CD1c-positive myeloid dendritic cell (primary cell): ENCODE results near the gene REXO1.

Experiments
- DNase-seq: peaks from one replicate; pipeline ENCODE4 v3.0.0-alpha.2; 2016; ENCODE audit errors: extremely low spot score

The REXO1 gene

DNA sequence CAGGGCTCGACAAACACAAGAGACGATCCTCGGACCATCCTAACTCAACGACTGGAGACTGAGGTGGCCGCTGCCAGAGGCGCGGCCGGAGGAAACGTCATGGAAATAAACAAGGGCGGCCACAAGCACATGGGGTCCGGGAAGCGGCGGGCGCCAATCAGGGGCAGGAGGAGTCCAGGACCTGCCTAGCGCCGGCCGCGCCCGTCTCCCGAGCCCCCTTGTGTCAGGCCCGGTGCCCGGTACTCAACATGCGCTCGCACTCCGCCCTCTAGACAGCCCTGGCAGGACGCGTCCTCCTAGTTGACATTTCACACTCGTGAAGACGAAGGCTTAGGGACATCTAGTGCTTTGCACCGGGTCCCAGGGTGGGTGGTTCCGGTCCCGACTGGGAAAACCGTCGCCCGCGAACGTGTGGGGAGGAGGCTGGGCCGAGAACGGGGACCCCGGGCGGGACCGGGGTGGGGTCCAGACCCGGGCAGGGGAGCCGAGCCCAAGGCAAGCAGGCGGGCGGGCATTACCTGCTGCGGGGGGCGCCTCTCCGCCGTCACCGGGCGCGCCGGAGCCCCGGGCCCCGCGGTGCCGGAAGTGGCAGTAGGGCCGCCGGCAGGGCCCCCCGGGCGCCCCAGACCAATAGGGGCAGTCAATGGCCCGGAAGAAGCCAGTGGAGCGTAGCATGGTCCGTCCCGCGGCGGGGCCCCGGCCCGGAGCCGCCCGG, 442 bp downstream of the REXO1 start:
- DNase-seq, result peak; percentile 52

DNA sequence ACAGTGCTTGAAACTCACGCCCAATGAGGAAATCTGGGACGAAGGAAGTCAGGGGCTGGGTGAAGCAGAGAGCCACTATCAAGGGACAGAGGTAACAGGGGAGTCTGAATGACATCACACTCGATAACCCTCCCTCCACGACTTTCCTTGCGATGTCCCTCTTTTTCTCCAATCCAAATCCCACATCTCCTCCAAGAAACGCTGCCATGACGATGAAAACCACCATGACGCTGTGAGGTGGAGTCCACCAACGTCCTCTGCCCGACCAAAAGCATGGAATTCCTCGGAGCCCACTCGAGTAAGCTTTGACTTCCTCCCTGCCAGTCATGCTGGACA, 967 bp downstream of the REXO1 start:
- no peak for DNase-seq

DNA sequence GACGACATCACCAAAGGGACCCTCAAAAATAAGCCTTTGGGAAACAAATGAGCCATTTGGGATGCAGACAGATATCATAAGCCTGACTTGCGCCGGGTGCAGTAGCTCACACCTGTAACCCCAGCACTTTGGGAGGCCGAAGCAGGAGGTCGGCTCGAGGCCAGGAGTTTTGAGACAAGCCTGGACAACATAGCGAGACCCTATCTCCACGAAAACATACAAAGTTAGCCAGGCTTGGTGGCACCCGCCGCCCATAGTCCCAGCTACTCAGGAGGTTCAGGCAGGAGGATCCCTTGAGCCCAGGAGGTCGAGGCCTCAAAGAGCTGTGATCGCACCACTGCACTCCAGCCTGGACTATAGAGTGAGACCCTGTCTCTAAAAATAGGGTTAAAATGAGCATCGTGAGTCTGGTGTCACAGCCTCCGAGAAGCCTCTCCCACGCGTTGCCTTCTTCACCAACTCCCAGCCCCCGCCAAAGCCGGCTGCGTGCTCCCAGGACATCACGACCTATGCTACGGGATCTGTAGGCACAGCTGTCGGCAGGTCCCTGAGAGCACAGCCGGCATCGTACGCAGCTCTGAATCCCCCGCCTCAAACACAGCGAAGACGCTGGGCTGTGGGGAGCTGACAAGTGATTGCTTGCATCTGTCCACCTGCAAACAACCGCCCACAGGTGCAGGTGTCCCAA, 1.6 kb downstream of the REXO1 start:
- no peak for DNase-seq

DNA sequence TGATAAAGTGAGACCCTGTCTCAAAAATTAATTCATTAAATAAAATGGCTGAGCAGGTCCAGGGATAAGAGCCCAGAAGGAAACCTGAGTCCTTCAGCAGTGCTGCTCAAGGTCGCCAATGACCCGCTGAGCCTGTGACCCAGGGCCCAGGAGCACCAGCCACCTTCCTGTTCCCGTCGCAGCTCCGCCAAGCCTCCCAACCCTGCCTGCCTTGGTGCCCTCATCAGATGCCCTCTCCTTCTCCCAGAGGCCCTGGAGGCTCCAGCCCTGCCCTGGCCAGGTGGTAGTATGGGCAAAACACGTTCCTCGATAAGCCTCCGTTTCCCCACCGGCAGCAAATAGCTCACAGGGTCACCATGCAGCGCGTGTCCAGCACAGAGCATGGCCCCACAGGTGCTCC, 2.6 kb downstream of the REXO1 start:
- no peak for DNase-seq

DNA sequence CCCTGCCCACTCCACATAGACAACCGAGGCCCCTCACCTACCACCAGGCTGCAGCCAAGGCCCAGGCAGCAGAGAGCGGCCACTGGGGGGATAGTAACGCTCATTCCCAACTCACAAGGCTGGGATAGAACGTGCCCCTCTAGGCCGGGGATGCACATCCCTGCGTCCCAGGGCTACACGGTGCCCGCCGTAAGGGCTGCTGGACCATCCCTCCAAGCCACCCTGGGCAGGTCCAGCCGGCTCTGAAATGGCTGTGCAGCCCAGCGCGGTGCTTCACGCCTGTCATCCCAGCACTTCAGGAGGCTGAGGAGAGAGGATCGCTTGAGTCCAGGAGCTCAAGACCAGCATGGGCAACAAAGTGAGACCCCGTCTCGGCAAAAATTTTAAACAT, 3.2 kb downstream of the REXO1 start:
- no peak for DNase-seq

DNA sequence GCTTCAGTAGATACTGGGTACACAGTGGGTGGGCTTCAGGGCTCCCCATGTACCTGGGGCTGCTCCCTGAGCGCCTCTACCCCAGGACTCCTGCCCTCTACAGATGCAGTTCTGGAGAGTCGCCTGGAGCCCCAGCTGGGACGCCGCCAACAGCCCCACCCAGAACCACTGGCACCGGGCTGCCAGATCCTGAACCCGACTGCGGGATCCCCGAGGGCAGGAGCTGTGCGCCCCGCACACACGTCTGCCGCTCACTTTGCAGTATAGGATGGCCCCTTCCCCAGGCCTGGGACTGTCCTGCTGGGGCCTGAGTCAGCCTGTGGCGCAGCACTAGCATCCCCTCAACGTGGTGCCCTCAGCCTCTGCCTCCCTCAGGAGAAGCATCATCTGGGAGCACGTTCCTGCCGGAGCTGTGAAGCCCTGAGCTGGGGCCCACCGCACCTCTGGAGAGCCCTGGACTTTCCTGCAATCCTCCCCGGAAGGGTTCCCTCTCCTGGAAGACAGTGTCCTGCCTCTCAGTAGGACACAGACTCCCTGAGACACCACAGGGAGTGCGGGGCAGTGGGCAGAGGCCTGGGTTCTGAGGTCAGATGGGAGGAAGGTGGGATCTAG, 3.7 kb downstream of the REXO1 start:
- DNase-seq, result no peak

DNA sequence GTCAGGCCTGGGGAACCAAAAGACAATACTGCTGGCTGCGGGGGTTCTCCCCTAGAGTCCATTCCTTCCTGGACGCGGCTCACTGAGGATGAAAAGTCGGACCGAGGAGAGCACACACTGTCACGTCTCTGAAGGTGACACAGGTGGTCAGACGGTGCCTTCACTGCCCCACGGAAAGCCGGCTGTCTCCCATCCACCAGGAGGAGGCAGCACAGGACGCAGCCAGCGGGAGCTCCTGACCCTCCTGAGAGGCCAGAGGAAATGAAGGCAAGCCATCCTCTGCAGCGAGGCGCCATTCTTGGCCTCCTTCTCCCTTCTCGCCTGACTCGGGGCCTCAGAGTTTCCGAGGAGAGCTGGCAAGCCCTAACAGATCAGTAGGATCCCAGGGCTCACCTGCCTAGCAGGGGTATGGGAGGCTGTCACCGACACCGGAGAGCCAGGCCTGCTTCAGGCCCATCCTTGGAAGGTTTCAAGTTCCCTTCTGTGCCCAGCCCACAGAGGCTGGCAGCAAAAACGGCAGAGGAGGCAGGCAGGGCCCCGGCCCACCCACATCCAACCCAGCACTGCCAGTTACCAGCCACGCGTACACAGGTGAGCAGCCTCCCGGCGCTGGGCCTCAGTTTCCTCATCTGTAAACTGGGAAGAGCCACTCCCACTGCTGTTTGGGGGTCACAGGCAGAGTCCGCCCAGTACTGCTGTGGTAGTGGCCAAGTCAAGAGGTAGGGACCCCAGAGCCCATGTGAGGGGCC, 4.5 kb downstream of the REXO1 start:
- no peak for DNase-seq

DNA sequence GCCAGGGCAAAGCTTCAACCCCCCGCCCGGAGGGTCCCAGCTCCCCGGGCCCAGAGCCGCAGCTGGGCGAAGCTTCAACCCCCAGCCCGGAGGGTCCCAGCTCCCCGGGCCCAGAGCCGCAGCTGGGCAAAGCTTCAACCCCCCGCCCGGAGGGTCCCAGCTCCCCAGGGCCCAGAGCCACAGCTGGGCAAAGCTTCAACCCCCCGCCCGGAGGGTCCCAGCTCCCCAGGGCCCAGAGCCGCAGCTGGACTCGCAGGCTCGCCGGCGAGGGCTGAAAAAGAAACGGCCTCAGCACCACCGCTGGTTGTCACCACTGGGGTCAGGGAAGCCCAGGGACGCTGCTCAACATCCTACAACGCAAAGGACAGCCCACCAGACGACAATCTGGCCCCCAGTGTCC, 5.2 kb downstream of the REXO1 start:
- DNase-seq, result no peak

DNA sequence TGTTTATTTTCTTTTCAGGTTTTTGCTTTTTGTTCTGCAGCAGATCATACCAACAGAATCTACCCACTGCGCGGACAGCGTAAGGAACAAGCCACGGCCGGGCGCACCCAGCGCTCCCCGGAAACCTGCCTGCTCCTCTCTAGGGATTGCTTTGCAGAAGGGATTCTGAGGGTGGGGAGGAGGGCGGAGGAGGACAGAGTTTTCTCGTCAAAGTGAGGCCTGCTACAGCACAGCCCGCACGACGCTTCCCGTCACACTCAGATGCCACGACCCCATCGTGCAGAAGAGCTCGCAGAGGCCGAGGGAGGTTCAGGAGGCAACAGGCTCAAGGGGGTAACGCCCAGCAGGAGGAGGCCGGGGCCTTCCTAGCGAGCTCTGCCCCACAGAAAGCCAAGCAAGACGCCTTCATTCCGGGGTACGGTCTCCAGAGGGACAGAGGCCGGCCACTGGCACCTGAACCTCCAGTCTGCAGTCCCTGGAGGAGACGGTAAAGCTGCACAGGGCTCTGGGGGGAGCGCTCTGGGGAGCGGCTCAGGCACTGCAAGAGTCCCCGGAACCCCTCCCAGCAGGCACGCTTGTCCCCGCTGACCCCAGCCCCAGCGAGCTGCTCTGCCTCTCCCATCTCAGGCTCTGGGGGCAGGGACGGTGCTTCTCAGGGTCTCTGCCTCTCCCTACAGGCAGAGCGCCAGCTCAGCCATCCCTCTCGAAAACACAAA, 6.9 kb downstream of the REXO1 start:
- DNase-seq, result no peak

DNA sequence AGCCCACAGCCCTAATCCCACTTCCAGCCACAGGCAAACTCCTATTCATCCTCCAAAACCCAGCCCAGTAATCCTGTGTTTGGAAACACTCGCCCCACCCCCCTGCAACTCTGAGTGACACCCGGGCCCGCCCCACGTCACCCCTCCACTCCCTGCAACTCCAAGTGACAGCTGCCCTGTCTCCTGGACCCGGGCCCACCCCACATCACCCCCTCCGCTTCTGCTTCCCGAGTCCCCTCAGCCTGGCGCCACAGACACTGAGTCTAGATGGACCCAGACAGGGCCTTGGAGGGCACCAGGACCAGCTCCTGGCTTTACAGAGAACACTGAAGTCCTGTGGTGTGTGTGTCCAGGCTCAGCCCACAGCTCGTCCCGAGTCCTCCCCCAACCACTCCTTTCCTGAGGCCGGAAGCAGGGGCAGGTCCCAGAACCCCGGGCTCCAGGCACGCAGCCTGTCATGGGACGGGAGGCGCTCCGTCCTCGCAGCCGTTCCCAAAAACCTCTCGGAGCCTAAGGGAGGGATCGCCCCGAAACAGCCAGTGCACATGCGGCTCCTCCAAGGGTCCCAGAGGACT, 7.7 kb downstream of the REXO1 start:
- DNase-seq, result no peak

DNA sequence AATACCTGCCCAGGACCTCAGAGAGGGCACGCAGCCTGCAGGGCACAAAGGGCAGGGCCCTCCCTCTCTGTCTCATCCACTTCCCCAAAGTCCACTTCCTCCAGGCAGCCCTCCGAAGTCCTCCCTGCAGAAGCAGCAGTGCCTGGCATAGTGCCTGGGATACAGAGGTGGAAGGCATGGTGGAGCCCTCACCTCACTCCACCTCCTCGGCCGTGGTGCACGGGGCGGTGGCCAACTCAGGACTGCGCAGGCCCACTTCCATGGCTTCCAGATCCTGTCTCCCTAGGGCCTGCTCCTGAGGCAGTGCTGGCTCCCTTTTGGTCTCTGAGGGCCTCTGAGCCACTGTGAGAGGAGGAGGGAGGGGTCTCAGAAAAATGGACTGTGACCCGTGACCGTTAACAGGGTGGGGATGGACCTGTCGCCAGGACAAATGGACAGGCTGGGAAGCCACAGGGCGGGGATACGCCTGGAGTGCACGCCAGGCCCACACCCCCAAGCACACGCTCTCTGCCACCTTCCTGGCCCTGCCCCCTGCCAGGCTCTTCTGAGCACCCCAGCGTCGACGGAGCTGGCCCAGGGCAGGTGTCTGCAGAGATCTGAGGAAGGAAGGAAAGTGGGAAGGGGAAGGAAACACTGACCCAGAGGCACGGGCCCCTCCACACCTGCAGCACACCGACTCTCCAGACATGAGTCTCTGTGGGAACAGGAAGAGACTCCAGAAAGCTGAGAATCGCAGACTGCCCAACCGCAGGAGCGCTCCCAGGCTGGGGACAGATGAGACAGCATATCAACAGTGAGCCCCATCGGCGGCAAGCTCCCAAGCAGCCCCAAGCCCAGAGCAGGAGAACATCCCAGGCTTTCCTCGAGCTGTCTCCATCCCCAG, 8.4 kb downstream of the REXO1 start:
- no peak for DNase-seq

DNA sequence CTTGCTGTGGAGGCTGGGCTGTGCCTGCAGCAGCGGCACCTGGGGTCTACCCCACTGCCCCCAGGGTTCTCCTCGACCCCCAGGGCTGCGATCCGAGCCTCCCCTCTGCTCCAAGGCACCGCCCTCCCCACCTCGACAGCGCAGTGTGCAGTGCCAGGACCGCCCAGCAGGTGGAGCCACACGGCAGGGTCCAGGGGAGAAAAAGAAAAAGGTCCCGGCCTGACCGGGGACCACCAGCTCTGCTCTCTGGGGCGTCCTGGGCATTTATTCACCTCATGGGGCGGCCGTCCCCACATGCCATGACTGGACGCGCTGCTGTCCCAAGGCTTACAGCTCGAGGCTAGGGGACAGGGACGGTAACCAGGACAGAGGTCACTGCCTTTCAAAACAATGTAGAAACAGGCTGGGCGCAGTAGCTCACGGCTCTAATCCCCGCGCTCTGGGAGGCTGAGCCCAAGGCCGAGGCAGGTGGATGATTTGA, 10.6 kb downstream of the REXO1 start:
- peak; percentile 53 for DNase-seq

DNA sequence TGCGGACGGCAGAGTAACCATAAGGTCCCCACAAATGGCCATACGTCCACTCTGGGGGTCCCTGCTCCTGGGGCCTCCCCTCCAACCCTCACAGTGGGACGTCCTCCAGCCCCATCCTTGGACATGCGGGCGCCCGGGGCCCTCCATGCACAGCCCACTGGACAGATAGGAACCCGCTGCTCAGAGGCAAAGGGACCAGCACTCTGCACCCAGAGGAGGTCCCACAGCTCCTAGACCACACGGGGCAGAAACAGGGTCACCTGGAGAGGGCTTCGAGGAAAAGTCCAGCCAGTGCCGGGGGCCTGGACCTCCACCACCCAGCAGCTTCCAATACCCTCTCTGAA, 11.1 kb downstream of the REXO1 start:
- no peak for DNase-seq

DNA sequence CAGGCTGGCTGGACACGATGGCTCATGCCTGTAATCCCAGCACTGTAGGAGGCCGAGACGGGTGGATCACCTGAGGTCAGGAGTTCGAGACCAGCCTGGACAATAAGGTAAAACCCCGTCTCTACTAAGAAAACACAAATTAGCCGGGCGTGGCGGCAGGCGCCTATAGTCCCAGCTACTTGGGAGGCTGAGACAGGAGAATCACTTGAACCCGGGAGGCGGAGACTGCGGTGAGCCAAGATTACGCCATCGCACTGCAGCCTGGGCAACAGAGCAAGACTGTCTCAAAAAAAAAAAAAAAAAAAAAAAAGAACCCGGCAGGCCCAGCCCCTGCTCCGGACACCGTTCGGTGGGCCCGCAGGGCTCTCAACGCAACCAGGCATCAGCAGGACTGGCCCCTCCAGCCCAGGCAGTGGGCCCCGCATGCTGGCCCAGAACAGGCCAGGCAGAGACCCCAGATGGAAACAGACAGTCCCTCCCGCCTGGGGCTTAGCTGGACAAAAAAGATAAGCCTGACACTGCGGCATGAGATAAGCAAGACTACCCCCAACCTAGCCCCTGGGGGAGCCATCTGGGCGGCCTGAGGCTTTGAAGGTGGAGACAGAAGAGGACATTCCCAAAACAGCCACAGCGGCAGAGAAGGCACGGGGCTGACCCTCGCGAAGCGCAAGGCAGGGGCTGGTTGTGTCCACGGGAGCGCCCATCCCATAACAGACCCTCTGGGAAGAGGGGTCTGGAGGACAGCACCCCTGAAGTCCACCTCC, 11.6 kb downstream of the REXO1 start:
- DNase-seq, result no peak

DNA sequence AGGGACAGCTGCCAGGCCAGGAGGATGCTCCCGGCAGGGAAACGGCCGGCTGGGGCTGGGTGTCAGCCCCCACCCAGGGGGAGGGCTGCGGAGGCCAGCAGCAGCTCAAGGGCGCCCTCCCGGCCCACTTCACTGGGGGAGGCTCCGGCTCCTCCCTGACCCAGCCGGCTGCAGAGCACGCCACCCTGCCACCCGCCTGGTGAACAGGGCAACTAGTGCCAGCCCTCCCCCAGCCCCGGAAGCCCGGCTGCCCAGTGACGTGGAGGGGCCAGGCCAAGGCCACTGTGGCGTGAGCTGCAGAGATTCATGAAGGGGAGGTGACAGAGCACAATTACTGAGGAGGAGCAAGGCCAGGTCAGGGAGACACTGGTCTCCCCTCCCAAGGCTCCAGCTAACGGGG, 14.7 kb downstream of the REXO1 start:
- DNase-seq, result no peak

DNA sequence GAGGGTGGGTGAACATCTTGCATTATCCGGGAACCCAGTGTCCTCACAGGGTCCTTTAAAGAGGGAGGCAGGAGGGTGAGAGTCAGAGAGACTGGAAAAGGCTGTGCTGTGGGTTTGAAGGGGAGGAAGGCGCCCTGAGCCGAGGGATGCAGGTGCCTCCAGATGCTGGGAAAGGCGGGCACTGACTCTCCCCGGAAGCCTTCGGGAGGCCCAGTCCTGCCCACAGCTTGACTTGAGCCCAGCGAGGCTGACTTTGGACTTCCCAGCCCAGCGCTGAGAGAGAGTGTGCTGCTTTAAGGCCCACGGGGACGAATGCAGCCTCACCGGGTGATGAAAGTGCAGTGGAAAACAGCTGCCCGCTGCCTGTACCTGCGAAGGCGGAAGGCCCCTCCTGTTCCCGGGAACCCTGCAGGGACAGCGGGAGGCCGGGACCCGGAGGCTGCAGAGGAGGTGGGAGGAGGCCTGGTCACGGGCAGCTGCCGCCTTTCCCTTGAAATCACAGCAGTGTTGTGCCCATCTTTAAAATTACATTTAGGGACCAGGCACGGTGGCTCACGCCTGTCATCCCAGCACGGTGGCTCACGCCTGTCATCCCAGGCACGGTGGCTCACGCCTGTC, 16.1 kb downstream of the REXO1 start:
- no peak for DNase-seq

DNA sequence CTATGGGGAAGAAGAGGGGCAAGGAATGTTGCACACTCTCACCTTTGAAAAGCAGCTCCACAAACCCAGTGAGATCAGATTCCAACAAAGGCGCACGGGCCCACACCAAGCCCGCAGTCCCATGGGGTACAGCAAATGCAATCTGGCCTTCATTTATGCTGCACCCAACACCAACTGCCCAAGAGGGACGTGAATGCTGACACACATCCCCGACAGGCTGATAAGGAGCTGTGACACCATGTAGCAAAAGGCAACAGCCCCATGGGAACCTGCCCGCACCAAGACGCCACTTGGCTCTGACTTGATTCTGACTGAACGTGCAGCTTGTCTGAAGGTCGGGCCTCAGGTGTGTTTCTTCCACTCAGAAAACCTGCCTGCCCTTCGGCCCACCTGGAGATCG, 17.3 kb downstream of the REXO1 start:
- DNase-seq, result no peak

DNA sequence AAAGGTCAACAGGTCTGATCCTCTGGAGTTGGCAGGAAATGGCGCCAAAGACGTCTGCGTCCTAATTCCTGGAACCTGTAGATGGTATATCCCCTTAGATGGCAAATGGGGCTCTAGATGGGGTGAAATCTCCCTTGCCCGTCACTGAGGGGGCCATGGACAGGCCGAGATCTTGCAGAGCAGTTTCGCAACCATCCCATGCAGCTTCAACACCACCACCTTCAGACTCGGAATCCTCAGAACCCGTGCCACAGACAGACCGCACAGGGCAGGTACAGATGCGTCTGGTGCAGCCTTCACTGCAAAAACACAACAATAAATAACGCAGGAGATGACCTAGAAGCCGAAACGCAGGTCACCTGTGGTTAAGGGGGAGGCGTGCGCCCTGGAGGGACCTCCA, 17.7 kb downstream of the REXO1 start:
- DNase-seq, result no peak

DNA sequence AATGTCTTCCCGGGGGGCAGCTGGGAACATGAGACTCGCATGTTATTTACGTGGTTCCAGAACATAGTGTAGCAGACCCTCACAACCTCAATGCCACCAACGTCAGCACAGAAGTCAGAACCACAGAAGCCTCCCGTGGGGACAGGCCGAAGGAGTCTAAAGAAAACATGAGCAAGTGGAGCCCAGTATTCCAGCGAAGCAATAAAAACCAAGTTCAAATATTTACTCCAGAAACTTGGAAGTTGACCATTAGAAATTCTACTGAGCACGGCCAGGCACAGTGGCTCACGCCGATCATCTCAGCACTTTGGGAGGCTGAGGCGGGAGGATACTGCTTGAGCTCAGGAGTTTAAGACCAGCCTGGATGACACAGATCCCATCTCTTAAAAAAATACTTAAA, 18.3 kb downstream of the REXO1 start:
- DNase-seq, result no peak
